Peyer's patch (tissue), 4 donors: Measurements from ENCODE around the gene UBE2A.

Source experiments
- CTCF ChIP-seq, 6 experiments: fragments of 450-650 bp in 4 of 6; fragments of 200-600 bp in 2 of 6; sonication (generic) in 1 of 6; IDR thresholded peaks; one replicate each; pipeline ENCODE4 v1.5.1; 2017 to 2019; ENCODE audit warnings: antibody characterized with exemption in 6 of 6, mild to moderate bottlenecking in 3 of 6, moderate library complexity in 1 of 6
- POLR2A ChIP-seq, 2 donors: fragments of 450-650 bp; IDR thresholded peaks; one replicate each; pipeline ENCODE4 v1.5.1; 2017; ENCODE audit warnings: antibody characterized with exemption in 2 of 2, mild to moderate bottlenecking in 2 of 2, moderate library complexity in 2 of 2

GRCh38 chrX:119617517-119618164 is 43.3 kb downstream of the UBE2A start:
- no peak for TF ChIP-seq POLR2A (IDR thresholded peaks at IDR 0.05)
- no peak for TF ChIP-seq CTCF (IDR thresholded peaks at IDR 0.05)
